WTC11 (cell line): ENCODE results near the gene ZNF500.

ENCODE experiments used
- NFYB ChIP-seq: sonication (generic); formaldehyde crosslinking; conservative IDR thresholded peaks from 2 replicates; pipeline ENCODE4 v1.8.0; 2022; ENCODE audit warnings: low read depth, missing genetic modification reagents
- NR1H2 ChIP-seq: sonication (generic); formaldehyde crosslinking; IDR thresholded peaks from 2 replicates; pipeline ENCODE4 v1.9.0; 2021; ENCODE audit warnings: mild to moderate bottlenecking, moderate library complexity, missing genetic modification reagents
- SMAD3 ChIP-seq: sonication (generic); formaldehyde crosslinking; IDR thresholded peaks from 2 replicates; pipeline ENCODE4 v1.8.0; 2022; ENCODE audit warnings: missing genetic modification reagents, mild to moderate bottlenecking, borderline replicate concordance
- TEAD4 ChIP-seq: sonication (generic); formaldehyde crosslinking; IDR thresholded peaks from 2 replicates; pipeline ENCODE4 v1.8.0; 2022; ENCODE audit warnings: mild to moderate bottlenecking, missing genetic modification reagents
- TF ChIP-seq, protein P1 (sequence below): fragments of 200-600 bp; IDR thresholded peaks from 2 replicates; pipeline ENCODE4 v1.8.0; 2022; ENCODE audit warnings: antibody characterized with exemption
- TF ChIP-seq, protein P2 (sequence below): sonication (generic); formaldehyde crosslinking; IDR thresholded peaks from 2 replicates; pipeline ENCODE4 v1.8.0; 2022; ENCODE audit warnings: mild to moderate bottlenecking, missing genetic modification reagents
- TF ChIP-seq, protein P3 (sequence below): sonication (generic); formaldehyde crosslinking; IDR thresholded peaks from 2 replicates; pipeline ENCODE4 v1.8.0; 2022; ENCODE audit warnings: mild to moderate bottlenecking, missing genetic modification reagents
- TF ChIP-seq, protein P4 (sequence below): sonication (generic); formaldehyde crosslinking; IDR thresholded peaks from 2 replicates; pipeline ENCODE4 v1.8.1; 2022; ENCODE audit warnings: missing genetic modification reagents, borderline replicate concordance

DNA sequence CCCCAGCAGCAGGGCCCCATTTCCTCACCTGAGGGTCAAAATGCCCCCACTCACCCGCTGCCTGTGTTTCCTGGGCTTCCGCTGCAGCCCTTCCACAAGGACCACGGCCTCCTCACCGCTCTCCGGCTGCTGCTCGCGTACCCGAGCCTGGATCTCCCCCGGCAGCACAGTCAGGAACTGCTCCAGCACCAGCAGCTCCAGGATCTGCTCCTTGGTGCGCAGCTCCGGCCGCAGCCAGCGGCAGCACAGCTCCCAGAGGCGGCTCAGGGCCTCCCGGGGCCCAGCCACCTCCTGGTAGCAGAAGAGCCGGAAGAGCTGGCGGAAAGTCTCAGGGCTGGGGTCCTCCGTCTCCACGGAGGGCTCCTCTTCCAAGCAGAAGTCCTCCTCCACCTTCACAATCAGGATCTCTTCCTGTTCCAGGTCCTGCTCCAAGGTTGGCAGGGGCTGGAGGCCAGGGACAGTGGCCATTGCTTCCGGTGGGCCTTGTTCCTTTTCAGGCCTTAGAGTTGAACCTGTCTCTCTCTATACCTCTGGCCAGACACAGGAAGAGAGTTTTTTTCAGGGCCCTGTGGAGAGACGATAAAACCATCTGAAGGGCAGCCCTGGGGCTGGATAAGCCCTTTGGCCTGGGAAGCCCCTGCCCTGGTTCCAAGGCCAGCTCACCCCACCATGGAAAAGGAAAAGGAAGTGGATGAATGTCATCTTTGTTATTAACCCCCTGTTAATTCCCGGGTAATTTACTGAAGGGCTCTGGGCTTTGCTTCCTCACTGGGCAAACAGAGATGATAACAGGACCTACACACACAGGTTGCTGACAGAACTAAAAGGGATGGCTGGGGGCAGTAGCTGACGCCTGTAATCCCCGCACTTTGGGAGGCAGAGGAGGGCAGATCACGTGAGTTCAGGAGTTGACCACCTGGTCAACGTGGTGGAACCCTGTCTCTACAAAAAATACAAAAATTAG is 1.2 kb downstream of the ZNF500 start:
- TF ChIP-seq, protein P1, sequence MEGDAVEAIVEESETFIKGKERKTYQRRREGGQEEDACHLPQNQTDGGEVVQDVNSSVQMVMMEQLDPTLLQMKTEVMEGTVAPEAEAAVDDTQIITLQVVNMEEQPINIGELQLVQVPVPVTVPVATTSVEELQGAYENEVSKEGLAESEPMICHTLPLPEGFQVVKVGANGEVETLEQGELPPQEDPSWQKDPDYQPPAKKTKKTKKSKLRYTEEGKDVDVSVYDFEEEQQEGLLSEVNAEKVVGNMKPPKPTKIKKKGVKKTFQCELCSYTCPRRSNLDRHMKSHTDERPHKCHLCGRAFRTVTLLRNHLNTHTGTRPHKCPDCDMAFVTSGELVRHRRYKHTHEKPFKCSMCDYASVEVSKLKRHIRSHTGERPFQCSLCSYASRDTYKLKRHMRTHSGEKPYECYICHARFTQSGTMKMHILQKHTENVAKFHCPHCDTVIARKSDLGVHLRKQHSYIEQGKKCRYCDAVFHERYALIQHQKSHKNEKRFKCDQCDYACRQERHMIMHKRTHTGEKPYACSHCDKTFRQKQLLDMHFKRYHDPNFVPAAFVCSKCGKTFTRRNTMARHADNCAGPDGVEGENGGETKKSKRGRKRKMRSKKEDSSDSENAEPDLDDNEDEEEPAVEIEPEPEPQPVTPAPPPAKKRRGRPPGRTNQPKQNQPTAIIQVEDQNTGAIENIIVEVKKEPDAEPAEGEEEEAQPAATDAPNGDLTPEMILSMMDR, result no peak
- TF ChIP-seq, protein P2, sequence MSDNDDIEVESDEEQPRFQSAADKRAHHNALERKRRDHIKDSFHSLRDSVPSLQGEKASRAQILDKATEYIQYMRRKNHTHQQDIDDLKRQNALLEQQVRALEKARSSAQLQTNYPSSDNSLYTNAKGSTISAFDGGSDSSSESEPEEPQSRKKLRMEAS (CRISPR knock-in tag), result no peak
- no peak for TF ChIP-seq NR1H2 (CRISPR knock-in tag)
- TF ChIP-seq, protein P3, sequence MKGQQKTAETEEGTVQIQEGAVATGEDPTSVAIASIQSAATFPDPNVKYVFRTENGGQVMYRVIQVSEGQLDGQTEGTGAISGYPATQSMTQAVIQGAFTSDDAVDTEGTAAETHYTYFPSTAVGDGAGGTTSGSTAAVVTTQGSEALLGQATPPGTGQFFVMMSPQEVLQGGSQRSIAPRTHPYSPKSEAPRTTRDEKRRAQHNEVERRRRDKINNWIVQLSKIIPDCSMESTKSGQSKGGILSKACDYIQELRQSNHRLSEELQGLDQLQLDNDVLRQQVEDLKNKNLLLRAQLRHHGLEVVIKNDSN (CRISPR knock-in tag), result no peak
- TF ChIP-seq SMAD3, result no peak
- TF ChIP-seq, protein P4, sequence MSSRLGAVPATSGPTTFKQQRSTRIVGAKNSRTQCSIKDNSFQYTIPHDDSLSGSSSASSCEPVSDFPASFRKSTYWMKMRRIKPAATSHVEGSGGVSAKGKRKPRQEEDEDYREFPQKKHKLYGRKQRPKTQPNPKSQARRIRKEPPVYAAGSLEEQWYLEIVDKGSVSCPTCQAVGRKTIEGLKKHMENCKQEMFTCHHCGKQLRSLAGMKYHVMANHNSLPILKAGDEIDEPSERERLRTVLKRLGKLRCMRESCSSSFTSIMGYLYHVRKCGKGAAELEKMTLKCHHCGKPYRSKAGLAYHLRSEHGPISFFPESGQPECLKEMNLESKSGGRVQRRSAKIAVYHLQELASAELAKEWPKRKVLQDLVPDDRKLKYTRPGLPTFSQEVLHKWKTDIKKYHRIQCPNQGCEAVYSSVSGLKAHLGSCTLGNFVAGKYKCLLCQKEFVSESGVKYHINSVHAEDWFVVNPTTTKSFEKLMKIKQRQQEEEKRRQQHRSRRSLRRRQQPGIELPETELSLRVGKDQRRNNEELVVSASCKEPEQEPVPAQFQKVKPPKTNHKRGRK (CRISPR knock-in tag), result no peak
- no peak for TF ChIP-seq TEAD4 (CRISPR knock-in tag)
- TF ChIP-seq NFYB, result no peak
